Epithelial cell of prostate (primary cell): ENCODE data around the gene ZNF536.

Source experiments
- DNase-seq: peaks from one replicate; pipeline ENCODE4 v3.0.0-alpha.2; 2011; ENCODE audit warnings: low read depth, low spot score
- H3K27ac ChIP-seq: fragments of 450-650 bp; 2 replicates; pipeline ENCODE4 v1.5.1; 2017; ENCODE audit warnings: mild to moderate bottlenecking

ZNF536 gene

DNA sequence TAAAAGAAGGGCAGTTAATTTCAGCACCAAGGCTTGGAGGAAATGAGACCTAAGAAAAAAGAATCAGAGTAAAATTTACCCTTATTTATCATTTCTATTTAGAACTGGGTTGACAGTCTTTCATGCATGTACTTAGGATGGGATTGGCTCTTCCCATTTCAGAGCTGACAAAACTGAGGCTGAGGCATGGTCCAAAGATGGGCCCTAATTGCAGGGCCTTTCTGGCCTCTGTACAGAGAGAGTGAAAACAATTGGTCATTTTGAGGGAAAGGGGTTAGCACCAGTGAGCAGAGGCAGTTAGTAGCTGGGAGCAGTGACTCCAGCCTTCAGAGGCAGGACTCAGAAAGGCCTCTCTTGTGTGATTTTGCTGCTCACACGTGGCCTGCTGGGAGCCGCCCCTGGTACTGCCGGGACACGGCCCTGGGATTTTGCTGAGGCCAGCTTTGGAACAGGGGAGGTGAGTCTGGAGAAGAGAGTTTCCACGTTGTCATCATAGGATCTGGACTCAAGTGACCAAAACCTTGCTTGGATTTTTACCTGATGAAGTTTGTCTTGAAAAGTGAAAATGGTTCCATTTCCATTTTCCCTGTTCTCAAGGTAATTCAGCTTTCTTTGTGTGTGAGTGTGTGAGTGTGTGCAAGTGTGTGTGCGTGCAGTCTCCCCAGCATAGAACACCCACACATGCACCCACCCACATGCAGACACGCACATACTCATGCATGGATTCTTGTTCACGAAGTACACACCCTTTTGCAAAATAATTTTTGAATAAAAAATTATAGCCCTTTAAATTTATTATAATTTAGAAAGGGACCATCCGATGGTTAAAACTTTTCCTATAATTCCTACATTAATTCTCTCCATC is at the start of gene ZNF536:
Gene ZNF536, plus strand, starts transcription at position 425 of the 865 bp plus-strand sequence. CDS start 71,179 bp downstream, outside the sequence.
- no peak for DNase-seq
- H3K27ac ChIP-seq = no peak within 1 kb of the TSS

DNA sequence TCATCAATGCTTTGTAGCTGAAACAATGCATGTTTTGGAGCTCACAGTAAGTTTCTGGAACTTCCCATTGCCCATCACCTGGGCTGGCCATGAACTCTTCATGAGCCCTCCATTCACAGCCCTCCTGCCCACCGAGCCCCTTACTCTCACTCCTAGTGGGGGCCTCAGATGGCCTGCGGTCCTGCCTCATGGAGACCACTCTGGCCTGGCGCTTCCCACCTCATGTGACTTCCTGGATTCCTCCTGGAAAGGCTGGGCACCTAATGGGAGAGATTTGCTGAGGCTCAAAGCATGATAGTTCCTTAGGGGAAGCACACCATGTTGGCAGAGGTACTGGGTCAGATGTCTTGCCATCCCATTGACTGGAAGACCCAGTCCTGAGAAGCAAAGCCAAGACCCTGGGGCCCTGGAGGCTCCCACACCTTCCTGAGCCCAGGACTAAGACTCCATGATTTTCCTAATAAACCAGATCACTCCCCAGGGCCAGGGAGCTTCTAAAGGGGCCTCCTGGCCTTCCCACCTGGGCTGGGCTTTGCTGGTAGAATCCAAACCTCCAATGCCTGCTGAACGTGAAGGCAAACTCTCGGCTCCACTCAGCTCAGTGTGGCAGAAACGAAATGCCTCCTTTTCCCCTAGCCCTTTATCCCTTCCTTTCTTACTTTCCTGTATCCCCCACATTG is 49.4 kb upstream of the ZNF536 start:
- DNase-seq = no peak
- no peak overlapping the region for H3K27ac ChIP-seq

DNA sequence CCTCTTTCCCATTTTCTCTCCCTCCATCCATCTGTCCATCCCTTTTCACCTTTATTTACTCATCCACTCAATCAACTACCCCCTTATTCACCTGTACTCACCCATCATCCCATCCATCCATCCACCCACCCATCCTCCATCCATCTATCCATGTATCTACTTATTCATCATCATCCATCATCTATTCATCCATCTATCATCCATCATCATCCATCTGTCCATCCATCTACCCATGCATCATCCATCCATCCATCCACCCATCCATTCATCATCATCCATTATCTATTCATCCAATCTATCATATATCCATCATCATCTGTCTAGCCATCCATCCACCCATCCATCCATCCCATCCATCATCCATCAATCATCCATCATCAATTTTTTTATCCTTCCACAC is 48.3 kb upstream of the ZNF536 start:
- no peak for DNase-seq

DNA sequence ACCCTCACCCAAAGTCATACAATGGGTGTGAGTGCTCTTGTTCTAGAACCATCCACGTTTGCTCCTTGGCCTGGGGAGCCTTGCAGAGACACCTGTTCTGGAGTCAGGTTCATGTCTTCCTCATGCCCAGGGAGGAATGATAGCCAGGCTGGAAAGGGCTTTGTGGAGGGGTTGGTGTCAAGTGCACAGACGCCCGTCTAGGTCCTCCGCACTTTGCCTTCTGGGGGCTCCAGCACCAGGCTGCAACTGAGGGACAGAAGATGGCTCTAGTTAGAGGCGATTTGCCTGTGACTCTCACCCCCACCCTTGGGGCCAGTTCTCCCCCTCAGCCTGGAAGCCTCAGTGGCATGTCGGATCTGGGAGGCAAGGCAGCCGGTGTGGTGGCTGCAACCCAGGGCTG is 47.2 kb upstream of the ZNF536 start:
- DNase-seq = no peak
- no peak overlapping the region for H3K27ac ChIP-seq

More for the DNA sequence above, 48.3 kb upstream of the ZNF536 start:
- H3K27ac ChIP-seq = no peak overlapping the region

DNA sequence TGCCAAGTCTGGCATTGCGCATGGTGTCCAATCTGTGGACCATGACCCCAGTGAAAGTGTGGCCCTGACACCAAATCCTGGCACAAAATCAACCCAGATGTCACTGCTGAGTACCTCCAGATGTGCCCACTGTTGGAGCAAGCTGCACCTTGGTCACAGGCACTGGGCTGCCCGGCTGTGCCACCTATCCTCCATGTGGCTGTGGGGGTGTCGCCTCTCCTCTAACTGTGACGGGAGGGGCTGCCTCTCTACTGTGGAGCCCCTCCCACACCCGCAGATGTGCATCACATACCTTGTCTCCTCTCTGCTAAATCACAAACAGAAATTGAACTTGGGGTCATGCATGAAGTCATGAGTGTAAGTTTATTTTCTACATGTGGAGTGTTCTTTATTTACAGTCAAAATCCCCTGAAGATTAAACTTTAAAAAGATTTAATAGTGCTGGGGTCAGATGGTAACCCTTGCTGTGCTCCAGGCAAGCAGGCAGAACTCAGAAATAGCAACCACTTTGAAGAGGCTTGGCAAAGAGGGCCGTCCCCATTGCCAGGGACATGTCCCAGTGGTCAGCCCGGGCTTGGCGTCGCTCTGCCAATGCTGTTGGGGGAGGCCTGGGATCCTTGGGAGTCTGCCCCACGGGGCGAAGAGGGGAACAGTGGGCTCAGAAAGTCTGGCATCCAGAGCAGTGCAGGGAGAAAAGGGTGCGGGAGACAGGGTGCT is 46.4 kb upstream of the ZNF536 start:
- no peak for DNase-seq

DNA sequence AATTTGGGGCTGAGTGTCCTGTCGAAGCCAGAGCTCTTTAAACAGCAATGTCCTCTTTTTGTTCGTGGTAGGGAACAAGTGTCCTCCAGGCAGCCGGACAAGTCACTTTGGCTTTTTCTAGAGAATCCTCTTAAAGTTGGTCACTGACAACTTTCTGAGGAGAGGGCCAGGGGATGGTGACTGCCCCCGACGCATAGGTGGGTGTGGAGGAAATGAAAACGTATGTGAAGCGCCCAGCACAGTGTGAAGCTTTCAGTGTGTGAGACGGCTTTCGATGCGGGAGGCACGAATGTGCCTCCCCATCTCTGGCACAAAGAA is 45.8 kb upstream of the ZNF536 start:
- no peak for DNase-seq
- no peak overlapping the region for H3K27ac ChIP-seq

More for the DNA sequence above, 46.4 kb upstream of the ZNF536 start:
- no peak overlapping the region for H3K27ac ChIP-seq

DNA sequence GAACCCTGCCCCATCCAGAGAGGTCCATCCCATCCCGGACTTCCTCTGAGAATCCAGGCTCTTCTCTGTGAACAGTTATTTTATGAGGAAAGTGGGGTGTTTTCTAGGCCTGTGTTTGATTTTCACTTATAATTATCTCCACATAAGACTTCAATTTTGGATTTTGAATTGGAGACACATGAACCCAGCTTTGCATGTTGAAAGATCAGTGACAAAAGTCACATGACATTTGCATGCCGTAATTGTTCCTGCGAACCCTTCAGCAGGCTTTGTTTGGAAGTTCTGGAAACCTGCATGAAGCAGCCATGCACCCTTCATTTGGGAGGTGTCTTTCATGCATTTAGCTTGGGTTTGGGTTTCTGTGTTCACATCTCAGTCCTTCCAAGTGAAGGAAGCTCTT is 44.9 kb upstream of the ZNF536 start:
- no peak overlapping the region for H3K27ac ChIP-seq

DNA sequence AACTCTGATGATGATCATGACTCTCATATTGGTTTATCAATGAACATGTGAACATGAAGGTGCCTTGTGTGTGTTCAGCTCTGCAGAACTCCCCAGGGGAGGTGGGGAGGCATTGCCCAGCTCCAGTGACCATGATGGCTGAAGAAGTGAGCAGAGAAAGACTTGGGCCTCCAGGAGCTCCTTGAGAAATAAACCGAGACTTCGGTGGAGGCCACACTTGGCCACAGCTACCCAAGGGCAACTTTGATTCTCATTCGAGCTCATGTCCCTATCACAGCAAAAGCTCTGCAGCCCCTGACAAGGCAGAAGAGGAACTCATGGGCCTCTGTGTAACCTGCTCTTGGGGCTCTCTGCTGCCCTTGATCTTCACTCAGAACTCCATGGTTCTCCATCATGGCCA is 44.1 kb upstream of the ZNF536 start:
- no peak overlapping the region for H3K27ac ChIP-seq
- DNase-seq = no peak

More for the DNA sequence above, 44.9 kb upstream of the ZNF536 start:
- no peak for DNase-seq

DNA sequence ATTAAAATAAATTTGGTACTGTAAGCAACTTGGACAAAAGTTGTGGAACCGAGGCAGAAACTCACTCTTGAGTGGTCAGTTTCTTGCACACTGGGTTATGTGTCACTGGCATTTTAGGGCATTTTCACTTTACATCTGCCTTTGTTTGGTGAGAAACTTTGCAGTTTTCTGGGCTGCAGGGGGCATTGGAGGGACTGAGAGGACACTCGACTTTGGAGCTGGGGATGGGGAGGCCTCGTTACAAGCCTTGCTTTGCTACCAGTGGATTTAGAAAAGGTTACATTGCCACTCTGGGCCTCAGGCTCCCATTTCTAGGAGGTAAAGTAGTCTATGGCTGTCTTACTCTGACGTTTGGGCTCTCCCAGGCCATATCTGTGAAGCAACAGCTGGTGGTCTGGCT is 41.9 kb upstream of the ZNF536 start:
- DNase-seq = no peak
- no peak overlapping the region for H3K27ac ChIP-seq

DNA sequence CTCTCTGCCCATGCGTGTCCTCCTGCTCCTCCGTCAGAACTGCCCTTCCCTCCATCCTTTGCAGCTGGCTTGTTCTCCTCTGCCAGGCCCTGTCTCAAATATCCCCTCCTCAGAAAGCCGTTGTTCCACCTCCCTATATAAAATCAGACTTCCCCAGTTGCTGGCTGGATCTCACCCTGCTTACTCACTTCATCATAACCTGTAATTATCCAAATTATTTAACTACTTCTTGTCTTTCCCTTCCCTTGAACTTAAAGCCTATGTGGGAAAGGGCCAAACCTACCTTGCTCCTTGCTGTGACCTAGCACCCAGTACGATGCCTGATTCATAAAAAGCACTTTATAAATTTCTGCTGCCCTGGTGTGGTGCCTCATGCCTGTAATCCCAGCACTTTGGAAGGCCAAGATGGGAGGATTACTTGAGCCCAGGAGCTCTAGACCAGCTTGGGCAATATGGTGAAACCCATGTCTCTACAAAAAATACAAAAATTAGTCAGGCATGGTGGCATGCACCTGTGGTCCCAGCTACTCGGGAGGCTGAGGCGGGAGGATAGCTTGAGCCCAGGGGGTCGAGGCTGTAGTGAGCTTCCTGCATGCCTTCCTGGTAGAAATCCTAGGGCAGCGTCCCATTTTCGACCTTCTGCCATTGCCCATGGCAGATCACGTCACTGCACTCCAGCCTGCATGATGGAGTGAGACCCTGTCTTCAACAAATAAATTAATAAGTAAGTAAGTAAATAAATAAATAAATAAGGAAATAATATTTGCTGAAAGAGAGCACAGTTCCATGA is 39.5 kb upstream of the ZNF536 start:
- DNase-seq = no peak
- H3K27ac ChIP-seq = no peak overlapping the region

DNA sequence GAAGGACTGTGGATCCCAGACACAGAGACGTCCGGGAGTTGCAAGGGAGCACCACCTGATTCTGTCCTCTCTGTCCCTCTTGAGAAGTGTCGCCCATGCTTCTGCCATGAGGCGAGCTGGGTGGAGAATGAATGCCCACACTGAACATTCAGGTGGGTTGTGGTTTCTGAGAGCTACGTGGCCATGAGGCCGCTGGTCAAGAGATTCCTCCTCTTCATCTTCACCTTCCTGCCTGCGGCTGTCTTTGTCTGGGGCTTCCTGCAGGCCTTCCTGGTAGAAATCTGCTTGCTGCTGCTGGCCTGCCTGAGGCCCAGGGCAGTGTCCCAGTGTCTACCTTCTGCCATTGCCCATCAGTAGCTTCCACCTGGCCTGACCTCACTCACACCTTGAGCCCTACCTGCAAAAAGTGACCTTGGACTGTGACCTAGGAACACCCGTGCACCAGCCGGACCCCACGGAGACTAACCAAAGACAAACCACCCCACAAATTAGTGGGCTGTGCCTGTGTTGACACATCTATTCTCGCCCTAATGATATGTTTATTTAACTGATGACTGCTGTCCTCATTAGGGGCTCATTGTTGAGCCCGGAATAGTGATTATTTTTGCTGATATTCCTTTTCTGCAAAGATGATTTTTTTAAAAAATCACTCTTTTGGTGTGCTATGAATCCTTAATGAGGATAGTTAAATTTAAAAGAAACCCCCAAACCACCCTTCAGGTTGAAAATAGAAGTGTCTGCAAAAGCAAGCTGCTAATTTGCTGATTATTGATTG is 38.7 kb upstream of the ZNF536 start:
- no peak for DNase-seq
- no peak overlapping the region for H3K27ac ChIP-seq

DNA sequence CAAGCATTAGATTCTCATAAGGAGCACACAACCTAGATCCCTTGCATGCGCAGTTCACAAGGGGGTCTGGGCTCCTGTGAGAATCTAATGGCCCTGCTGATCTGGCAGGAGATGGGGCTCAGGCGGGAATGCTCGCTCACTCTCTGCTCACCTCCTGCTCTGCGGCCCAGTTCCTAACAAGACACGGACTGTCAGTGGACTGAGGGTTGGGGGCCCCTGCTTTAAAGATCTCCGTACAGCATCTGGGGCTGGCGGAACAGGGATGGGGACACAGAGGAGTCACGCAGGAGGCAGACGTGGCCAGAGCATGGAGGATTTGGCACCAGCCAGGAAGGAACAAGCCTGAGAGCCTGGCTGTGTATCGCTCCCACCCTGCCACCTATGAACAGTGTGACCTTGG is 37.3 kb upstream of the ZNF536 start:
- H3K27ac ChIP-seq = no peak overlapping the region
- no peak for DNase-seq

DNA sequence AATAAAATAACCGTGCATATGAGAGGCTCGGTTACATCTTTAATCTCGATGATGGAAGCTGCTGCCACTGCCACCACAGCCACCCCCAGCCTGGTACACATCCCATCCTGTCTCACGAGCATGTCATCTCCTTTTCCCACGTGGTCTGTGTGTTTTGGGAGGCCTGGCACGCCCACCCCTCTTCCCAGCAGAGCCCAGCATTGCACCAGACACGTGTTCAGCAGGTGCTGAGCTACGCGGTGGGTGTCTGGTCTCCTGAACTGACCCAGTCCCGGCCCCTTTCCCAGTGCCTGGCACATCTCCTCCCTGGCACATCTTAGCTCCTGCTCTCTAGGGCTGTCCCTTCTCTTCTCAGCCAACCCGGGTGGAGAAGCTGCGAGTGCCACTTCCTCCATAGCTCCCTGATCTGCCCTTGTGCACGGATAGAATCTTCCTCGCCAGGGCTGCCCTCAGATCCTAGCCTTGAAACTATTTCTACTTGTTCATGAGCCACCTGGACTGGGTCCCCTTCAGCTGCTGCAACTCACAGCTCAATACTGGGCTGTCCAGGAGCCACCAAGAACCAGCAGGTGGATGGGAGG is 36.8 kb upstream of the ZNF536 start:
- H3K27ac ChIP-seq = no peak overlapping the region
- DNase-seq = no peak

DNA sequence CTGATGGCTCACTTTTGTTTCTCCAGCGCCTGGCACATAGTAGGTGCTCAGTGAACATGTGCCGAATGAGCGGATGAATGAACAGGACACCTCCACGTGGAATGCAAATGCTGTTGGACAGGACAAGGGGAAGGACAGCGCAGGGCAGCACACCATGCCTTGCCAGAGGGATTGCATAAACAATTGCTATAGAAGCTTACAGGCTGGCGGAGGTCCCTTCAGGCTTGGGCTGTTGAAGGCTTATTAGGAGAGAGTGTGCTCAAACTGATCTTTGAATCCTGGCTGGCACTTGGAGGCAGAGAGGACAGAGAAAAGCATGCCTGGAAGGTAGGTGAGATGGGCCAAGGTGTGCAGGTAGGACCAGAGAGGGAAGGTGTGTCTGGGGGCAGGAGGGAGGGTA is 35.9 kb upstream of the ZNF536 start:
- no peak overlapping the region for H3K27ac ChIP-seq
- no peak for DNase-seq

DNA sequence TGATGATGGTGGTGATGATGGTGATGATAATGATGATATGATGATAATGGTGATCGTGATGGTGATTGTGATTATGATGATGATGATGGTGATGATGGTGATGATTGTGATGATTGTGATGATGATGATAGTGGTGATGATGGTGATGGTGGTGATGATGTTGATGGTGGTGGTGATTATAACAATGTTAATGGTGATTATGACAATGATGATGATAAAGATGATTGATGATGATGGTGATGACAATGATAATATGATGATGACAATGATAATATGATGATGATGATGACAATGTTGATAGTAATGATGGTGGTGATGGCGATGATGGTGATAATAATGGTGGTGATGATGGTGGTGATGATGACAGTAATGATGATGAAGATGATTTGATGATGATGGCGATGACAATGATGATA is 34.1 kb upstream of the ZNF536 start:
- no peak overlapping the region for H3K27ac ChIP-seq
- no peak for DNase-seq

DNA sequence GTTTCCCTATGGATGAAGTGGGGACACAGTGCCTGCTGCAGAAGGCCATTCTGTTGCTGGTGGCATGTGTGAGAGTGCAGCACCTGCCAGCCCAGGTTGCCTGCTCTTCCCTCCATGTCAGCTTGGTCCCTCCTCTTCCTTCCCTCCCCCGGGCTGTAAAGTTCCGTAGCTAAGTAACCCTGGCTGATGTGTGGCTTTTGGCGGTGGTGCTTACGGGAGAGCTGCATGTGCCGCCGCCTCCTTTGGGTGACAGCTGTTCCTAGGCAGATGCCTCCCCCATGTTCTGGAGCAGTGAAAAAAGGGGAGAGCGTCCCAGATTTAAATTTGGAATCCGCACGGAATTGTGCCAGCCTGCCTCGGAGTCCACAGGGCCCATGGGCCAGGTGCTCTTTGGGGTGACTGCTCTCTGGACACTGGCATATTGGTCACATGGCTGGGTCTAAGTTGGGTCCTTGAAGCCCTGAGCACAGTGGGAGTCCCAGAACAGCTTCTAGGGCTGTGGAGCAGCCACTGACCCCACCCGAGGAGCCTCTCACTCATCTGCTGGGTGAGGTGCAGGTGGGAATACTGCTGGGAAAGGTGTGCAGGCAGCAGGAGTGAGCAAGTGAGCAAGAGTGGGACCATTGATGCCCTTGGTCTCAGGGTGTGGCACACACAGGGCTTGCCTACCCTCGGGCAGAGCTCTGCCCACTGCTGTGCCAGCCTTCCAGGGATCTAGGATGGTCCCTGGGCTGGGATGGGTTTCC is 33.1 kb upstream of the ZNF536 start:
- DNase-seq = no peak
- H3K27ac ChIP-seq = no peak overlapping the region

DNA sequence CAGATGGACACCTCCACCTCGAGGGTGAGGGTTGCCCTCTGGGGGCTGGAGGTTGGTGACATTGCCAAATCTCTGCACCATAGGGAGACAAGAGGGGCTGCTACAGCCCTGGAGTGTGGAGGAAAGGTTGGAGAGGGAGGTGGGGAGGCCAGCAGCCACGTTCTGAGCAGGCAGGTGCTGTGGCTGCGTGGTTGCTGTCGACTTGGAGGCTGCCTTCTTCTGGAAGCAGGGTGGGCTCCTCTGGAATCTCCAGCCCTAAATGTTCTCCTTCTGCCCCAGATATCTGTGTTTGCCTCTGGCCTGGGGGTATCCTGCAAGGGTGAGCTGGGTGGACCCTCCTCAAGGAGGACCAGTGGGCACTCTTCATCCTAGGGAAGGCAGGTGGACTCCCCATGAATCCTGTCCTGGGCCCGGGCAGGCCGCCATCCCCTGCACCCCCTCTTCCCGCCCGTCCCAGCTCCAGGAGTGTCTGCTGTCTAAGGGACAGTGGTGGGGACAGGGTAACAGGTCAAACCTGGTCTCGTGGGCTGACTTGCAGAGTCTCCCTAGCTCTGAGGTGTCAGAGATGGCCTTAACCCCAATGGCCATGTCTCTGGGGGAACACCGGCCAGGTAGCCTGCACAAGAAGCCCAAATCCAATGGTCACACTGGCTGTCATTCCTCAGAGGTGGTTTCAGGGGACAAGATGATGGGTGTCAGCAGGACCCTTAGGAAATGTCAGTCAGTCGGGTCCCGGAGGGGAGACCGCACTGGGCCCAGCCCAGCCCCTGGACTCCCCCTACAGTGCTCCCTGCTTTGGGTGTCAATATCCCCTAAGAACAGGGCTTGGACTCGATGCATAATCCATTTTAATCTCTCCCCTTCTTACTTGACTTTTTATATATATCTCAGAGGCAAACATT is 32.3 kb upstream of the ZNF536 start:
- no peak overlapping the region for H3K27ac ChIP-seq
- no peak for DNase-seq
